NCI-H2196 (cell line): ENCODE measurements around the gene MAGOH.
"Not testable (repeated sequence)": the region's sequence is repeated elsewhere in the genome, so short reads cannot be mapped to it uniquely, and the experiment has no call there.

Source experiments
- DNase-seq: peaks from one replicate; lab custom pipeline; 2025; ENCODE audit not compliant: unreplicated experiment; lab: John Stamatoyannopoulos, UW

Gene MAGOH

DNA sequence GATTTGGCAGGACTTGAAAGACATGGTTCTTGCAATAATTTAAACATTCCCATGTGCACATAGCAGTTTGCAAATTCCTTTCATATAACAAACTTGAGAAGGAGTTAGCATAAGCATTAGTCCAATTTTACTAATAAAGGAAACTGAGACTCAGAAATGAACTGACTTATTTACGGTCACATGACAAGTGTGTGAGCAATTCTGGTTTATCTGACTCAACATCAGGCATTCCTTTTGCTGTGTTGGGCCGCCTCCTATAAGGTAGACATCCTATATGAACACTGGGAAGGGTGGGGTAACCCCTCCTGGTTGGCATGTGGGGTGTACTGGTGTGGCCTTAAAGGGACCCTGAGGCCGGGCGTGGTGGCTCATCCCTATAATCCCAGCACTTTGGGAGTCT lies 50.2 kb downstream of the MAGOH start:
- DNase-seq: no peak

DNA sequence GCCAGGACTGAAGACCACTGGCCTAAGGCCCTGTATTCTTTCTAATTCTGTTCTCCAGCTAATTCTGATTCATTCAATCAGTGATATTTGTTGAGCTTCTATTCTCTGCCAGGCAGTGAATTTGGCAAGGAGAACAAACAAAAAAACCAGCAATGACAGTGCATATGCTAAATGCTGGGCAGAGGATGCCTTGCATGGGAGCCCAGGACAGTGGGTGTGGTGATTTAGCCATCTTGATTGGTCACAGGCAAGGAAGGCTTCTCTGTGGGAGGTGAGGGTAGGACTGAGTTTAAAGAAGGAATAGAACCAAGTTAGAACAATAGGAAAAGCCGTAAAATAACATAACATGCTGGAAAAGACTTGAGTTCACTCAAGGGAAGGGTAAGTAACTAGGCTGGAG lies 50.9 kb downstream of the MAGOH start:
- no peak for DNase-seq

DNA sequence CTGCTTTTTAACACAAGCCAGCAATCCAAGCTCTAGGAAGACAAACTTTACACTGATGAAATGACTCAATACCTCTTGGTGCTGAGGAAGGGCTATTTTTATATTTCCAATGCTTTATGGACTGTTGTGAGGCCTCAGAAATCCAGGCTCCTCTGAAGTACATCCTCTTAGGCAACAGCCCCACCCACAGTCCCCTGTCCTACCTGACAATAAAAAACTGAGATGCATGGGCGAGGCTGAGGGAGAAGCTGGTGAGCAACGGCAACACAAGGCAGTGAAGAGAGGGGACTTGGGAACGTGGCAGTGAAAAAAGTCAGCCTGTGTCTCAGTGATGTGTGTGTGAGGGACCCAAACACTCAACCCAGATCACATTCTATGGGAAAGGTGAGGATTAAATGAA lies 51.8 kb downstream of the MAGOH start:
- no peak for DNase-seq

DNA sequence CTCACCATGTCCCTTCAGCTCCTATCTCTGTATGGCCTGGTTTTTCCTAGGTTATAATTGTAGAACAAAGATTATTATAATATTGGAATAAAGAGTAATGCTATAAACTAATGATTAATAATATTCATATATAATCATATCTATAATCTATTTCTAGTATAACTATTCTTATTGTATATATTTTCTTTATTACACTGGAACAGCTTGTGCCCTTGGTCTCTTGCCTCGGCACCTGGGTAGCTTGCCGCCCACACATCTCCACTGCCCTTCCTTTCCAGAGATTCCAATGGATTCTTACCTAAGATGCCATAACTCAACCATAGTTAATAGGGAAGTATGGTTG lies 52.4 kb downstream of the MAGOH start:
- not testable (repeated sequence) for DNase-seq

DNA sequence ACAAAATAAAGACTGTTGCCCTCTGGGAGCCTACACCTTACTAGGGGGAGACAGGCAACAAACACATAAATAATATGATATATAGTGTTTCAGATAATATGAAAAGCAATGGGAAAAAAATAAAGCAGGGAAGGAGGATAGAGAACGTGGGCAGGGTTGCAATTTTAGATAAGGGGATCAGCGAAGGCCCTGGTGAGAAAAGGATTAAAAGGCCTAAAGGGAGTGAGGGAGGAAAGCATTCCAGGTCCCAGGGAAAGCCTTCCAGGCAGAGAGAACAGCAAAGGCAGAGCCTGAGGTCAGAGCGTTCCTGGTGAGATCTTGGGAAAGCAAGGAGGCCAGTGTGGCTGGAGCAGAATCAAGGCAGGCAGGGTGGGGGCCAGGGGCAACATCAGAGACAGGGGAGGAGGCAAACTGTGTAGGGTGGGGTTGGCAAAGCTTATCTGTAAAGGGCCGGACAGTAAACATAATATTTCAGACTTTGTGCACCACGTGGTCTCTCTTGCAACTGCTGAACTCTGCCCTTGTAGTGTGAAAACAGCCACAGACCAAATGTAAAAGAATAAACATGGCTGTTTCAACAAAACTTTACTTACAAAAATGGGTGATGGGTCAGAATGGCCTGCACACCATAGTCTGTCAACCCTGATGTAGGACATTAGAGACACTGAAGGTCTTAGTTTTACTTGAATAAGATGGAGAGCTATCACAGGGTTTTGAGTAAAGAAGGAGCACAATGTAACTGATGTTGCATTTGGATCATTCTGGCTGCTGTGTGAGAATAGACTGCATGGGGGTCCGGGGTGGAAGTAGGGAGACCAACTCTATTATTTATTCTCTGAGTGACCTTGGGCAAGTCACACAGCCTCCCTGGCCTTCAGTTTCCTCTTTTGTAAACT lies 55.0 kb downstream of the MAGOH start:
- no peak for DNase-seq

DNA sequence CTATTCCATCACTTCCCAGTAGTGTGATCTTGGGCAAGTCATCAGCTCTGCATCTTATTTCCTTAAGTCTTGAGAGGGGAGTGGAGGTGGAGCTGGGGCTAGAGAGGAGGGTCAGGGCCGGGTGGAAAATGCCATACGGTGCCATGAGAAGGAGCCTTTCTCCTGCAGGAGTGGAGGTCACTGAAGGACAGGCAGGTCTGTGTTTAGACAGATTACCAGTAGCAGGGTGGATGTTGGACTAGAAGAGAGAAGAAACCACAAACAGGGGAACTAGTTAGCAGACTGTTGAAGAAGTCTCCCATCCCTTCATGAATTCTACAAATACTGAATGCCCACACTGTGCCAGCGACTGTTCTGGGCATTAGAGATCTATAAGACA lies 55.6 kb downstream of the MAGOH start:
- DNase-seq: no peak

DNA sequence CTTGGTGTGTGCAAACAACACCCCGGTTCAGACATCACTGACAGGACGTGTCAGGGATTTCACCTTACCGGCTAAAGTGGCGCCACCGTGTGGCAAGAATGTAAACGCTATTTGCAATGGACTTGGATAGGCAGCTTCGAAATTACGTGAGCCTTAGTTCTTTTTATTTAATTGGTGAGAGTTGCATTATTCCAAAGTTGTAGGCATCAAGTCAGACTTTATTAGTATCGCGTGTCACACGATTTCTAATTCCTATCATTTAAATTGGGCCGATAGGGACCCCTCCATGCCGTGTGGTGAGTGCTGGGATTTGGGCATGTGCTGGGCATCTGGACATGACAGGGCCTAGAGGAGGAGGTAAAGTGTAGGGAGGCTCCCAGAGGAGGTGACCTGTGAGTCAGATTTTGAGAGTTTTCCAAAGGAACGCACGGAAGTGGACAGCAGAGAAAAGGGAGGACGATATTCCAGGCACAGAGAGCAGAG lies 56.2 kb downstream of the MAGOH start:
- DNase-seq: peak; percentile 87

DNA sequence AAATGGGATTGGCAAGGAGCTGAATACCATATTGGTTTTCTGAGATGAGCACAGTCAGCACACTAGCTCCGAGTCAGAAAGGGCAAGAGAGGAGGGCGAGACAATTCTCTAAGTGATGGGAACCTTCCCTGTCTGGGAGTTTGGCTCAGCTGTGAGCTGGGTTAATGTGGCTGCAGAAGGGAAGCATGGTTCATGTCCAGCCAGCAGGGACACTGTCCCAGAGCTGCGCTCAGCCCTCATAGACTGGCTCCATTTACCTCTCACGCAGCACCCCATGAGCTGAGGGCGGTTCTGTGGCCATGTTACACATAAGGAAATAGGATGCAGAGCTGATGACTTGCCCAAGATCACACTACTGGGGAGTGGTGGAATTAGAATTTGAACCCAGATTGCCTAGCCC lies 57.4 kb downstream of the MAGOH start:
- no peak for DNase-seq

DNA sequence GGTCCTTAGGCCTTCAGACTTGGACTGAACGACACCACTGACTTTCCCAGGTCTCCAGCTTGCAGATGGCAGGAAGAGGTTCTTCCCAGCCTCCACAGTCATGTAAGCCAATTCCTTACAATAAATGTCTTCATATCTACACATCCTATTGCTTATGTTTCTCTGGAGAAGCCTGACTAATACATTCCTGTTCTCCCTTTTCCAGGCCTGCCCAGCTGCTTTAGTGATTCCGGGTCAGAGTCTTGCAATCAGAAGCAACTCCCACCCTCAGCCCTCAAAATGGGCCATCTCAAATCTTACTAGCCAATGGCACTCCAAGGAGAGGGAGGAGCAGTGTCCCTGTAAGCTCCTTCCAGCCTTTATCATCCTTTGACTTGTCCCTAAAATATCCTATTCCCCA lies 58.1 kb downstream of the MAGOH start:
- no peak for DNase-seq
